Gastrocnemius medialis (tissue), 4 donors: ENCODE results near the gene THOC5.

Source experiments
- POLR2A ChIP-seq, 2 donors: fragments of 450-650 bp; IDR thresholded peaks; one replicate each; pipeline ENCODE4 v1.6.1; 2017; ENCODE audit warnings: antibody characterized with exemption in 2 of 2, mild to moderate bottlenecking in 2 of 2, moderate library complexity in 2 of 2
- TF ChIP-seq, protein P1 (sequence below), 5 experiments: fragments of 450-650 bp in 3 of 5; fragments of 200-600 bp in 2 of 5; sonication (generic) in 2 of 5; IDR thresholded peaks in 4 of 5; conservative IDR thresholded peaks in 1 of 5; 1 replicate in 4 of 5; 2 replicates in 1 of 5; pipeline ENCODE4 v1.5.1; 2016 to 2019; ENCODE audit warnings: antibody characterized with exemption in 5 of 5, mild to moderate bottlenecking in 3 of 5, moderate library complexity in 3 of 5

DNA sequence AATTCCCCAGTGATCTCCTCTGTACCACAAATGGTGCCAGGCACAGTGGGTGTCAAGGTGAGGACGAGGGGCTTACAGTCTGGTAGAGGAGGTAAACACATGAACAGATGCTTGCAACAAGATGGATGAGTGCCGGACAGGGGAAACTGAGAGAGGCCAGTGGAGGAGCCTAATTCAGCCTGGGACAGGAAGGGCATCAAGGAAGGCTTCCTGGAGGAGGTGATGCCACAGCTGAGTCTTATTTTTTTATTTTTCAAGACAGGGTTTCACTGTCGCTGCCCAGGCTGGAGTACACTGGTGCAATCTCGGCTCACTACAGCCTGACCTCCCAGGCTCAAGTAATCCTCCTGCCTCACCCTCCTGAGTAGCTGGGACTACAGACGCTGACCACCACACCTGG is 92.3 kb downstream of the THOC5 start:
- TF ChIP-seq, protein P1, sequence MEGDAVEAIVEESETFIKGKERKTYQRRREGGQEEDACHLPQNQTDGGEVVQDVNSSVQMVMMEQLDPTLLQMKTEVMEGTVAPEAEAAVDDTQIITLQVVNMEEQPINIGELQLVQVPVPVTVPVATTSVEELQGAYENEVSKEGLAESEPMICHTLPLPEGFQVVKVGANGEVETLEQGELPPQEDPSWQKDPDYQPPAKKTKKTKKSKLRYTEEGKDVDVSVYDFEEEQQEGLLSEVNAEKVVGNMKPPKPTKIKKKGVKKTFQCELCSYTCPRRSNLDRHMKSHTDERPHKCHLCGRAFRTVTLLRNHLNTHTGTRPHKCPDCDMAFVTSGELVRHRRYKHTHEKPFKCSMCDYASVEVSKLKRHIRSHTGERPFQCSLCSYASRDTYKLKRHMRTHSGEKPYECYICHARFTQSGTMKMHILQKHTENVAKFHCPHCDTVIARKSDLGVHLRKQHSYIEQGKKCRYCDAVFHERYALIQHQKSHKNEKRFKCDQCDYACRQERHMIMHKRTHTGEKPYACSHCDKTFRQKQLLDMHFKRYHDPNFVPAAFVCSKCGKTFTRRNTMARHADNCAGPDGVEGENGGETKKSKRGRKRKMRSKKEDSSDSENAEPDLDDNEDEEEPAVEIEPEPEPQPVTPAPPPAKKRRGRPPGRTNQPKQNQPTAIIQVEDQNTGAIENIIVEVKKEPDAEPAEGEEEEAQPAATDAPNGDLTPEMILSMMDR (IDR thresholded peaks at IDR 0.05 in 4 of 5, conservative IDR thresholded peaks at IDR 0.05 in 1 of 5) = no peak
- no peak for TF ChIP-seq POLR2A (IDR thresholded peaks at IDR 0.05)
